Thyroid gland (tissue), 4 donors: ENCODE measurements around the gene NOC3L. TPM values are rescaled to one million over a fixed set of nuclear protein-coding genes. Genes with fewer than 3 reads are reported as not detected.

Experiments
- DNase-seq, 2 donors: peaks; one replicate each; pipeline ENCODE4 v3.0.0-alpha.2; 2019
- H3K27ac ChIP-seq, 3 donors: fragments of 200-600 bp; sonication (generic); 1 replicate in 2 of 3; 2 replicates in 1 of 3; pipeline ENCODE4 v1.5.1; 2016 to 2019; ENCODE audit warnings: mild to moderate bottlenecking in 1 of 3, moderate library complexity in 1 of 3
- H3K27me3 ChIP-seq: fragments of 200-600 bp; sonication (generic); one replicate; pipeline ENCODE4 v1.5.1; 2019
- H3K36me3 ChIP-seq, 2 donors: fragments of 200-600 bp; sonication (generic); one replicate each; pipeline ENCODE4 v1.5.1; 2016 to 2019
- H3K4me1 ChIP-seq, 2 donors: fragments of 200-600 bp; sonication (generic); one replicate each; pipeline ENCODE4 v1.5.1; 2017 to 2019
- H3K4me3 ChIP-seq, 3 donors: fragments of 200-600 bp; sonication (generic); replicated peaks in 1 of 3; 1 replicate in 2 of 3; 2 replicates in 1 of 3; pipeline ENCODE4 v1.5.1; 2016; ENCODE audit warnings: mild to moderate bottlenecking in 1 of 3
- H3K9me3 ChIP-seq: fragments of 200-600 bp; sonication (generic); one replicate; pipeline ENCODE4 v1.5.1; 2017
- POLR2A ChIP-seq, 2 donors: fragments of 450-650 bp; IDR thresholded peaks; one replicate each; pipeline ENCODE4 v1.6.1; 2017; ENCODE audit warnings: antibody characterized with exemption in 2 of 2, mild to moderate bottlenecking in 2 of 2, moderate library complexity in 1 of 2
- WGBS, 2 donors: methylation state at CpG; one replicate each; pipeline ENCODE4 v1.1.5; 2017; 5-methylcytosine and 5-hydroxymethylcytosine counted together
- intact Hi-C: fragments of 100-400 bp; cut with DNase I; formaldehyde crosslinking; loops from one replicate; pipeline ENCODE4 v1.15.1; 2023
- total RNA-seq, 4 donors: library from RNA; depleted of rRNA; stranded (reverse); fragments of >200 nt; gene quantifications; one replicate each; pipeline ENCODE4 v1.2.3, GENCODE V29; 2016
- TF ChIP-seq, protein P1 (sequence below), 6 experiments: fragments of 200-600 bp in 3 of 6; fragments of 450-650 bp in 3 of 6; sonication (generic) in 3 of 6; IDR thresholded peaks; one replicate each; pipeline ENCODE4 v1.5.1; 2016 to 2019; ENCODE audit warnings: antibody characterized with exemption in 6 of 6, mild to moderate bottlenecking in 2 of 6, inconsistent platforms in 1 of 6, moderate library complexity in 1 of 6

NOC3L gene
- total RNA-seq, 4 donors from 2014 or later, result 18.9 to 35.6 (median 25.4) TPM

DNA sequence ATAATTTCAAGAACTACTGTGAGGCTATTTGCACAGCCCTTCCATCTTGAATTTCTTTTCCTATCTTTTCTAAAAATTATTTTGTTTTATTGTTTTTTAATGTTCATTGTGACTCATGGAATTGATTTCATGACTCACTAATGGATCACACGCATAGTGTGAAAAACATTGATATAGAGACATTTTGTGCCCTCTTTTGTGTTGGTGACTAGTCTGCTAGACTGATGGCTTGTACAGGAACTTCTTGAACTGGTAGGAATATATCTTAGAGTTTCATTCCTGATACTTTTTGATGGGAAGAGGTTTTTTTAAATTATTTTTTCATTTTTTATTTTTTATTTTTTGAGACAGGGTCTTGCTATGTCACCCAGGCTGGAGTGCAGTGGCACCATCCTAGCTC, 12.6 kb upstream of the NOC3L start:
- H3K9me3 ChIP-seq, result no peaks in the 10 kb centered on the region

DNA sequence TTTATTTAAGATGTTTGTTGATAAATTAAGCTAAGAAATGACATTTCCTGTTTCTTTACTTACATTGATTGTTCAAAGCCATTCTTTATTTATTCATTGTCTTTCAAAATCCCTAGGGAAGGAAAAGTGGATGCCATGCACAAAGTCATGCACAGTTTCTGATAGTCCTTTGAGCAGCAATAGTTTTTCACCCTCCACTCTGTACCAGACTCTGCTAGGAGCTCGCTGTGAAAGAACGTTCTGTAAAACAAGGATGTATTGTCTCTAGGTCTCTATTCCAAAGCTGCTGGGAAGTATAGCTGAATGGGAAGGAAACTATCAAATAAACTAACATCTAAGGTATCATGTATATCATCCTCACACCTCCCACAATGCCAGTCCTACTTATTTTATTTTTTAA, 7.8 kb upstream of the NOC3L start:
- TF ChIP-seq POLR2A (IDR thresholded peaks at IDR 0.05), result no peak
- TF ChIP-seq, protein P1, sequence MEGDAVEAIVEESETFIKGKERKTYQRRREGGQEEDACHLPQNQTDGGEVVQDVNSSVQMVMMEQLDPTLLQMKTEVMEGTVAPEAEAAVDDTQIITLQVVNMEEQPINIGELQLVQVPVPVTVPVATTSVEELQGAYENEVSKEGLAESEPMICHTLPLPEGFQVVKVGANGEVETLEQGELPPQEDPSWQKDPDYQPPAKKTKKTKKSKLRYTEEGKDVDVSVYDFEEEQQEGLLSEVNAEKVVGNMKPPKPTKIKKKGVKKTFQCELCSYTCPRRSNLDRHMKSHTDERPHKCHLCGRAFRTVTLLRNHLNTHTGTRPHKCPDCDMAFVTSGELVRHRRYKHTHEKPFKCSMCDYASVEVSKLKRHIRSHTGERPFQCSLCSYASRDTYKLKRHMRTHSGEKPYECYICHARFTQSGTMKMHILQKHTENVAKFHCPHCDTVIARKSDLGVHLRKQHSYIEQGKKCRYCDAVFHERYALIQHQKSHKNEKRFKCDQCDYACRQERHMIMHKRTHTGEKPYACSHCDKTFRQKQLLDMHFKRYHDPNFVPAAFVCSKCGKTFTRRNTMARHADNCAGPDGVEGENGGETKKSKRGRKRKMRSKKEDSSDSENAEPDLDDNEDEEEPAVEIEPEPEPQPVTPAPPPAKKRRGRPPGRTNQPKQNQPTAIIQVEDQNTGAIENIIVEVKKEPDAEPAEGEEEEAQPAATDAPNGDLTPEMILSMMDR (IDR thresholded peaks at IDR 0.05), result no peak
- Histone ChIP-seq H3K4me1 (no peaks in the 10 kb centered on the region), H3K27me3 (no peaks in the 10 kb centered on the region), H3K4me3 (no peak overlapping the region), H3K27ac (no peak overlapping the region), H3K9me3 (no peaks in the 10 kb centered on the region), H3K36me3 (no peaks in the 10 kb centered on the region)
- intact Hi-C loops, result no loop called here
- 65 to 68% methylated on average over 2 of the region's 2 CpGs for WGBS, 2 donors
- DNase-seq, result no peak

More for the DNA sequence above, 12.6 kb upstream of the NOC3L start:
- Histone ChIP-seq H3K36me3 (no peaks in the 10 kb centered on the region), H3K27me3 (no peaks in the 10 kb centered on the region), H3K4me3 (no peak overlapping the region), H3K27ac (no peak overlapping the region), H3K4me1 (no peaks in the 10 kb centered on the region)
- TF ChIP-seq POLR2A (IDR thresholded peaks at IDR 0.05), result no peak
- TF ChIP-seq, protein P1 (IDR thresholded peaks at IDR 0.05), result no peak
- 93 to 95% methylated on average over 1 of the region's 1 CpG for WGBS, 2 donors
- DNase-seq, result no peak
- intact Hi-C loops, result no loop called here

DNA sequence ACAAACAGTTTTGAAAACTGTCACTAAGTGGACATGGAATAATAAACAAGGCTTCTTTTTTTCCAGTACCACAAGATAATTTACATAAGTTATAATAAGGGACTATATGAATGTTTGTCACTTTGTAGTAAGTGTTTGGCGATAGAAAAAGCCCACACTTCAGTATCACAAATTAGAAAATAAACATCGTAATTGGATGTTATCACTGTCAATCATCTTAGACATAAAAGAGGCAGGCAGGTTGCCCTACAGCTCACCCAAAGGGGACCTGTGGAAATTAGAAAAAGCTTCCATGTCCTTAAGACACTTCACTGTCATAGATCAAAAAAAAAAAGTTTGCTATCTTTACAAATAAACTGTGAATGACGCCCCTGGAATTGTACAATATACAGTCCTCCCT, 3.6 kb upstream of the NOC3L start:
- H3K27ac ChIP-seq, result no peak overlapping the region
- WGBS, 2 donors, result 92 to 95% methylated on average over 3 of the region's 3 CpGs
- TF ChIP-seq, protein P1 (IDR thresholded peaks at IDR 0.05), result no peak
- TF ChIP-seq POLR2A (IDR thresholded peaks at IDR 0.05), result no peak
- no peaks in the 10 kb centered on the region for H3K36me3 ChIP-seq
- no peak overlapping the region for H3K4me3 ChIP-seq
- no peaks in the 10 kb centered on the region for H3K9me3 ChIP-seq
- H3K4me1 ChIP-seq, result peaks cover 9% of the 10 kb centered on the region in 2 donors
- intact Hi-C loops, result no loop called here
- DNase-seq, result no peak
- no peaks in the 10 kb centered on the region for H3K27me3 ChIP-seq

DNA sequence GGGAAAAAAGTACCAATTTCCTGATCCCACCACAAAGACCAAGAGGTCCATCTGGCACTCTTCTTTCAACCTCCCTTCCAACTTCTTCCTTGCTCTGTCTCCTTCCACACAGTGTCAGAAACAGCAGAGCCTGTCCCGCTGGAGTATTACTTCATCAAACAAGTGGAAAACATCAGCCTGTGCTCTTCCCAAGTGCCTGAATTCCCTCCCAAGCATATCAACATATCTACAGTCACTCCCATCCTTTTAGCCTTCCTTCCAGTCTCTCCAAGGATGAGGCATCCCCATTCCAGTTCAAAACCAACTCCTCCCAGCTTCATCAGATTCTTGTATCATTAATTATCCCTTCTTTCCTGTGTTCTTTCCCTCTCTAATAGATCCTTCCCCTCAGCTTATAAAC, 1.7 kb upstream of the NOC3L start:
- no peak overlapping the region for H3K4me3 ChIP-seq
- intact Hi-C loops, result loop anchor here (5.0 kb wide), 2 partner anchors 38 to 78 kb away; partner anchors contain the start of gene TBC1D12
- 88% methylated on average over 1 of the region's 1 CpG for WGBS, 2 donors
- H3K27ac ChIP-seq, result no peak overlapping the region
- H3K9me3 ChIP-seq, result no peaks in the 10 kb centered on the region
- H3K4me1 ChIP-seq, result peaks cover 12 to 16% of the 10 kb centered on the region in 2 donors
- no peak for DNase-seq
- no peaks in the 10 kb centered on the region for H3K36me3 ChIP-seq
- no peak for TF ChIP-seq POLR2A (IDR thresholded peaks at IDR 0.05)
- TF ChIP-seq, protein P1 (IDR thresholded peaks at IDR 0.05), result no peak
- no peaks in the 10 kb centered on the region for H3K27me3 ChIP-seq

DNA sequence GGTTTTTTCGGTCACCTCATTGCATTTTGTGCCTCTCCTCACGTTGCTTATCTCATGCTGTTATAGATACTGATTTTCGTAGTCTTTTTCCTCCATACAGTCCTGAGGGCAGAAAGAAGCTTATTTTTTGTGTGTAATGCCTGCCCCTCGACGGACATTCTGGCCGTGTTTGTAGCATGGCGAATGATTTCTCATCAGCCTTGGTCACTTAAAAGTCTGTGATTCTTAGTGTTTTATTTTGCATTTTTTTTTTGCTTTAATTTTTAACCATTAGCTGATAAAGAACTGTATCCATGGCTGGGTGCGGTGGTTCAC, 469 bp upstream of the NOC3L start:
- TF ChIP-seq, protein P1 (IDR thresholded peaks at IDR 0.05), result peak in 1 of 6 experiments; percentile 17
- no peak for TF ChIP-seq POLR2A (IDR thresholded peaks at IDR 0.05)
- Histone ChIP-seq H3K27me3 (no peaks in the 10 kb centered on the region), H3K36me3 (no peaks in the 10 kb centered on the region), H3K27ac (peak overlapping the region in 2 of 3 donors; percentile 45 to 50), H3K4me3 (peak overlapping the region in 2 of 3 donors; percentile 23 to 72), H3K4me1 (peaks cover 12 to 16% of the 10 kb centered on the region in 2 donors), H3K9me3 (no peaks in the 10 kb centered on the region)
- intact Hi-C loops, result loop anchor here (5.0 kb wide), 2 partner anchors 39 to 79 kb away; partner anchors contain the start of gene TBC1D12
- WGBS, 2 donors, result 40 to 53% methylated on average over 8 of the region's 8 CpGs
- no peak for DNase-seq
